GM18873 (cell line): Measurements from ENCODE around the gene SBNO1.
"Not testable (repeated sequence)": the region's sequence is repeated elsewhere in the genome, so short reads cannot be mapped to it uniquely, and the experiment has no call there.

ENCODE experiments used
- ATAC-seq: cut with Tn5 transposase; IDR thresholded peaks from one replicate; pipeline ENCODE4 v1.9.1; 2021; ENCODE audit warnings: mild to moderate bottlenecking, moderate library complexity, moderate number of reproducible peaks; ENCODE audit not compliant: unreplicated experiment, low FRiP score

The SBNO1 gene

DNA sequence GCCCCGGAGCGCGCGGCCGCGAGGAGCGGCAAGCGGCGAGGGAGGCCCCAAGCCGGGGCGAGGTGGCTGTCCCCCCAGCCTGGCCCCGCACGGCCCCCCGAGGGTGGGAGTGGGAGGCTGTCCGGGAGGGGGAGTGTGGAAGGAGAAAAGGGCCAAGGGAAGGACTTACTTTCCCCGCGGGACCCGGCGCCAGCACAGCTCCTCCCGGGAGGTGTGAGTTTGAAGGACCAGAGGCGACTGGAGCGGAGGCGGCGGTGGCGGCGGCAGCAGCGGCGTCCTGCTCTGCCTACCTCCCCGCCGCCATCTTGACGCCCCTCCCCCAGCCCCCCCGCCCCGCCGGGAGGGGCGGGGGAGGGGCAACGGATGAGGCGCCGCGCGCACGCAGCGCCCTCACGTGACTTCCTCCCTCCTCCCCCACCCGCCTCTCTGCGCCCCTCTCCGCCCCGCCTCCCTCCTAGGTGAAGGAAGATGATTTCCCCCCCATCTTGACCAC lies at the start of gene SBNO1:
Gene SBNO1 (minus strand): TSS at position 316 of the 493 bp plus-strand sequence. CDS start 14,406 bp downstream, outside the sequence.
- peak; percentile 0 for ATAC-seq

DNA sequence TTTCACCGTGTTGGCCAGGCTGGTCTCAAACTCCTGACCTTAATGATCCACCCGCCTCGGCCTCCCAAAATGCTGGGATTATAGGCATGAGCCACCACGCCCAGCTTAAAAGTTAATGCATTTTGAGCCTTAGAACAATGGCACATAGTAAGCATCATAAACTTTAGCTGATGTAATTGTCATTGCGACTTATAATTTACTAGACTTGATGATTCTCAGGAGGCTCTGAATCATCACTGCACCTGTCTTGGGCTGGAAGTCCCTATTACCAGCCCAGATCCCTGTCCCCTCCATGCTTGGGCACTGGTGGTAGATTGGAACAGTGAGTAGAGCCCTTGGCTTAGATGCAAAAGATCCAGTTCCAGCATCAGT lies 45.4 kb upstream of the SBNO1 start:
- ATAC-seq: no peak

DNA sequence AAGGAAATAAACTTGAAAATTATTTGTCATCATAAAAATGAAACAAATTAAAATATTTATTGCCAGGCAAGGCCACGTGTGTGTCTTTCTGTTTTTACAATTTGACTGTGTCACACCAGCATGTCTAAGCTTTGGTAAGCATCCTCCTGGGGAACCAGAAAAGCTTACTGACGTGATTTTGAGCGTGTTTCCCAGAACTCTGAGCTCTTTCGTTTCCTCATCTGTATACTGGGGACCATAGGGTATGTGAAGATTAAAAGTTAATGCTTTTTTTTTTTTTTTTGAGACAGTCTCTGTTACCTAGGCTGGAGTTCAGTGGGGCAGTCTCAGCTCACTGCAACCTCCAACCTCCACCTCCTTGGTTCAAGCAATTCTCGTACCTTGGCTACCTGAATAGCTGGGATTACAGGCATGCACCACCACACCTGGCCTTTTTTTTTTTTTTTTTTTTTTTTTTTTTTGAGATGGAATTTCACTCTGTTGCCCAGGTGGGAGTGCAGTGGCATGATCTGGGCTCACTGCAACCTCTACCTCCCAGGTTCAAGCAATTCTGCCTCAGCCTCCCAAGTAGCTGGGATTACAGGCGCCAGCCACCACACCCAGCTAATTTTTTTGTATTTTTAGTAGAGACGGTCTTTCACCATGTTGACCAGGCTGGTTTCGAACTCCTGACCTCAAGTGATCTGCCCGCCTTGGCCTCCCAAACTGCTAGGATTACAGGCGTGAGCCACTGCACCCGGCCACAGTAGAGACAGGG lies 44.8 kb upstream of the SBNO1 start:
- not testable (repeated sequence) for ATAC-seq

DNA sequence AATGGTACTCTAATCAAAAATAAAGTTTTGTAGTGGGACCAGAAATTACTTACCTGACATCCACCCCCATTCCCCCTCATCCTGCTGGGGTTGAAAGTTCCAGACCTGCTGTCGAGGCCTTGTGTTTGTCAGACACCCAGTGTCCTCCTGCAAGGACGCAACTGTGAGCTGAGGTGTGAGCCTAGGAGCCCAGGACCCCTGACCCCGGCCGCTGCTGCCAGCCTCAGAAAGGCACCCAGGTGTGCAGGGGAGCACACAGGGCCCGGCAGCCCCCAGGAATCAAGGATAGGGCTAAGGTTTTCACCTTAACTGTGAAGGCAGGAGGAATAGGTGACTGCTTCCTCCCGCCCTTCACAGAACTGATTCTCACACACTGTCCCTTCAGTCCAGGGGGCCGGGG lies 44.0 kb upstream of the SBNO1 start:
- ATAC-seq: not testable (repeated sequence)

DNA sequence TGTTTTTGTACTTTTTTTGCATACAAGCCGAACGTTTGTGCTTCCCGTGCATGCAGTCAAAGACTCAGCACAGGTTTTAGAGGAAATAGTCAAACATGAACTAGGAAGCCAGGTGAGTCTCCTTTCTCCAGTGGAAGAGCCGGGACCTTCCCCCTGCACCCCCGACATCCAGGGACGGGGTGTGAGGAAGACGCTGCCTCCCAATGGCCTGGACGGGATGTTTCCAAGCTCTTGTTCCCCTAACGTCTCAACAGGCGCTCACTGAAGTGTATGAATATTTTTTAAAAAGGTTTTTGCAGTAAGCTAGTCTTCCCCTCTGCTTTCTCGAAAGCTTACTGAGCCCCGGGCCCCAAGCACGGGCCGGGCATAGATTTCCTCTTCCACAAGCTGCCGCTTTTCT lies 43.3 kb upstream of the SBNO1 start:
- ATAC-seq: not testable (repeated sequence)

DNA sequence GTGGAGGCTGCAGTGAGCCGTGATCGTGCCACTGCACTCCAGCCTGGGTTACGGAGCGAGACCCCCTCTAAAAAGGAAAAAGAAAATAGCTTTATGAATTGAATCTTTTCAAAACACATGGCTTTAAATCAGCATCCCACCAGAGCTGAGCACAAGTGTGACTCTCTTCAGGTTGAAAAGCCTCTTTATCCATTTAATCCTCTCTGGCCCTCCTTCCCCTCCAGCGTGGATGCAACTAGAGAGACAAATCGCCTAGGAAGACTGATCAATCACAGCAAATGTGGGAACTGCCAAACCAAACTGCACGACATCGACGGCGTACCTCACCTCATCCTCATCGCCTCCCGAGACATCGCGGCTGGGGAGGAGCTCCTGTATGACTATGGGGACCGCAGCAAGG lies 42.6 kb upstream of the SBNO1 start:
- not testable (repeated sequence) for ATAC-seq

DNA sequence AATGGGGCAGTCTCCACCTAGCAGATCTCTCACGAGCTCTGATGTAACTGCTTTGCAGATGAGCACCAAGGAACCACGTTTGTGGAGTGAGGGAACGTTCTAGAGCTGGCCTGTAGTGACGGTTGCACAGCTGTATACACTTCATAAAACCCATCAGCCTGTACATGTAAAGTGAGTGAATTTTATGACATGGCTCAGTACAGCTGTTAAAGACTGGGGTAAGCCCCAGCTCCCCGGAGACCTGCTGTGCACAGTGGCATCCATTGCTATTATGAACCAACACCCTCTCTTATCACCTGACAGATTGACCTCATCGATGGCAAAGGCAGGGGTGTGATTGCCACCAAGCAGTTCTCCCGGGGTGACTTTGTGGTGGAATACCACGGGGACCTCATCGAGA lies 39.9 kb upstream of the SBNO1 start:
- ATAC-seq: no peak

DNA sequence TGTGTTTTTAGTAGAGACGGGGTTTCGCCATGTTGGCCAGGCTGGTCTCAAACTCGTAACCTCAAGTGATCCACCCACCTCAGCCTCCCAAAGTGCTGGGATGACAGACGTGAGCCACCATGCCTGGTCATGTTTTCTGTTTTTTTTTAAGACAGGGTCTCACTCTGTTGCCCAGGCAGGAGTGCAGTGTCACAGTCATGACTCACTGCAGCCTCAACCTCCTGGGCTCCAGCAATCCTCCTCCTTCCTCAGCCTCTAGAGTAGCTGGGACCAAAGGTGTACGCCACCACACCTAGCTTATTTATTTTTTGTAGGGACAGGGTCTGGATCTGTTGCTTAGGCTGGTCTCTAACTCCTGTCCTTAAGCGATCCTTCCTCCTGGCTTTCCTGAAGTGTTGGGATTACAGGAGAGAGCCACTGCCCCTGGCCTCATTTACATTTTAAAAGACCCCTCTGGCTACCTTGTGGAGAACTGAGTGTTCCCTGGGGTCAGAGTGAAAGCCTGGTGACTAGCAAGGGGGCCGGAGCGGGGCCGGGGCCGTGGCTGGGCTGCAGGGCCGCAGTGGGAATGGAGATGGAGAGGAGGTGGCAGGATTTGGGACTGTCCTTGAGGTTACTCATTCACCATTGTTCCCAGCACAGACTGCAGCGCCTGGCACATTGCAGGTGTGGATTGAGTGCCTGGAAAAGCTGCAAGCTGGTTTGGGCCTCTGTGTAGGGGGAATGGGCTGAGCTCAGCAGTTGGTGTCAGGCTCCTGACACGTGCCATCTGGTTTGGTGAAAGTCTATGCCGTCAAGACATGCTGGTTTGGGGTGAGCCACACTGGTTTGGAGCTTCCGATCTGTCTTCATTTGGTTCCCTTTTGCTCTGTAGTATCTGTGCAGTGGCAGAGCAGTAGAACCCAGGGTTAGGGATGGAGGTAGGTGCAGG lies 37.4 kb upstream of the SBNO1 start:
- ATAC-seq: no peak

DNA sequence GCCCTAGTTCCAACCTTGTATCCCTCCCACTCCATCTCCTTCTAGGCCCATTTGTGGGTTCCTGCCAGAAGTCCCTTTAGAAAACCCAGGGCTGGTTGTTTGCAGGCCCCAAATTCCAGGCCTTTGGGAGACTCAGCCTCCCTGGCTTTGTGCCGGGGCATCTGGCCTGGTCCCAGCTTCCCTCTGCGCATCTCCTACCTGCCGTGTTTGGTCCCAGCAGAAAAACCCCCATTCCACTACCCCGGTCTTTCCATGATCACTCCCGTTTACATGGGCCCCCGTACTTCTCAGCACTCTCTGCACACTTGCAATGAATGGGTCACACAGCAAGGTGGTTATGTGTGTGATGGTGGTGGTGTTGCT lies 34.6 kb upstream of the SBNO1 start:
- no peak for ATAC-seq

DNA sequence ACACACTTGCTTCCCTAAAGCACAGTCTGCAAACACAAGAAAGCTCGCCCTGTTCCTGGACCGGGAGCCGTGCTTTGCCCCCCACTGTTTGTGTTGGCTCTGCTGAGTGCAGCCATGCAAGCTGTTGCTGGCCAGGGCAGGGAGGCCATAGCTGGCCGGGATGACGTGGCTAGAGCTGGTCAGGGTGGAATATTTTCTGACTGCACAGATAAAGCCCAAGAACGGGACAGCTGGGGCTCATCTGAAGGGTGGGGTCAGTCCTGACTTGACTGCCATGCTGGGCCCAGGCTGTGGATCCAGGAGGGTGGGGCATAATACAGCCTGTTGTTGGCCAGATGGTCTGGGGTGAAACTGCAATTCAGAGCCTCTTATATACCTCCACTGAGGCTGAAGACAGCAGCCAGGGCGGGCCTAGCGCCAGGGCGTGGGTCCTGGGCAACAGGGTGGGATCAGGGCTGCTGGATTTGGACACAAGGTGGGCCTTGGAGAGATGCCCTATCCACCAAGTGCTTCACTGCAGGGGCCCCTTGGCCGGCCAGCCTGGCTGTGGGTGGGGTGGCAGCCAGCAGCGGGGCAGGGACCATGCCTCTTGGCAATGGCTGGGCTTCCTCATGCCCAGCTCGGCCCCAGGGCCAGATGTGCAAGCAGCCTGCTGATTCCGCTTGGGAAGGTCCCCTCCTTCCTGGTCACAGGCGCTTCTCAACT lies 34.1 kb upstream of the SBNO1 start:
- ATAC-seq: no peak

DNA sequence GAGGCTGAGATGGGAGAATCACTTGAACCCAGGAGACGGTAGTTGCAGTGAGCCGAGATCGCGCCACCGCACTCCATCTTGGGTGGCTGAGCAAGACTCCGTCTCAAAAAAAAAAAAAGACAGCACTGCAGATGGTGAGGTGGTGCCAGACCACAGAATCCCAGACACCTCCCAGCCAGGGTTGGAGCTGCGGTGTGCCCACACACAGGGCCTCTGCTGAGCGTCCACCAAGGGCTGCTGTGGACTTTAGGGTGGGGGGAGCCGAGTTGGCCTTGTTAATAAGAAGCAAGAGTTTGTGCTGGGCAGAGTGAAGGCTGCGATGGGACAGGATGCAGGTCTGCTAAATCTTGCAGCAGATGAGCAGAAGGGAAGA lies 33.5 kb upstream of the SBNO1 start:
- ATAC-seq: no peak

DNA sequence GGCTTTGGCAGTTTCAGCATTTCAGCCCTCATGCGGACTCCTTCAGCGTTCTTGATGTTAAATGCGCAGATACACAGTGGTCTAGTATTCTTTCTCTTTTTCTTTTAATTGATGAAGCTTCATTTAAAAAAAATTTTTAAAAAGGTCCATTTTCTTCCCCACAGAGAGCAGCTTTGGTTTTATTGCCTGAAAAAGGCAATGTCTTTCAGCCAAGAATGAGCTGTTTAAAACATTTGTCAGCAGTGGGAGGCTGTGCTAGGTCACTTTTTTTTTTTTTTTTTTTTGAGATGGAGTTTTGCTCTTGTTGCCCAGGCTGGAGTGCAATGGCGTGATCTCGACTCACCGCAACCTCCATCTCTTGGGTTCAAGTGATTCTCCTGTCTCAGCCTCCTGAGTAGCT lies 32.8 kb upstream of the SBNO1 start:
- ATAC-seq: no peak

DNA sequence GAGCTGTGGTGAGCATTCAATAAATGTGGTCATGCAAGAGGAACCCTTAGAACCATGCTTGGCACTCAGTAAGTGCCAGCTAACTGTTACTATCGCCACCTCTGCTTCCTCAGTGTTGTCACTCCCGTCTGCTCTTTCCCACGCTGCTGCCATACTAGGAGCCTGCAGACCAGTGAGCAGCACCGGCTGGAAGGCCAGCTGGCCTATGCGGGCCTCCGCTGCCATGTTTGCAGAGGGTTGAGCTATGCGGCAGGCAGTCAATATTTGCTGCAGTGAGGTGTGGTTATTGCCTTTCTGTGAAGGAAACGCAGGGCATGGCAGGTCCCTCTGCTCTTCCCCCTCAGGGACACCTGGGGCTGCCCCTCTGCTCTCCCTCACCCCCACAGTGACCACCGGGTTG lies 32.3 kb upstream of the SBNO1 start:
- no peak for ATAC-seq

DNA sequence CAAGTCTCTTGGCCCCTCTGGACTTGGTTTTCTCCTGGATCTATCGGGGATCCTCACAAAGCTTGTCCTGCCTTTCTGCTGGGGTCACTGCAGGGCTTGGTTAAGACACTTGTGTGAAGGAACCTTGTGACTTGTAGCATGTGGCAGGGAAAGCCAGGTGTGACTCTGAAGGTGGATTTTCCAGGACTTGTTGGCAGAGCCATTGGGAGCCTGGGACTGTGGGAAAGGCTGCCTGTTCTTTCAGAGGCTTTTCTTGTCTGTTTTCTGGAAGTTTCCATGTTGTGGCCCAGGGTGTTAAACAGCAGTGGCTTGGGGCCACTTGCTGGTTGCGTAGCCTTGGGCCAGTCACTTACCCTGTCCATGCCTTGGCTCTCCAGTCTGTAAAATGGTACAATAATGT lies 31.9 kb upstream of the SBNO1 start:
- ATAC-seq: no peak

DNA sequence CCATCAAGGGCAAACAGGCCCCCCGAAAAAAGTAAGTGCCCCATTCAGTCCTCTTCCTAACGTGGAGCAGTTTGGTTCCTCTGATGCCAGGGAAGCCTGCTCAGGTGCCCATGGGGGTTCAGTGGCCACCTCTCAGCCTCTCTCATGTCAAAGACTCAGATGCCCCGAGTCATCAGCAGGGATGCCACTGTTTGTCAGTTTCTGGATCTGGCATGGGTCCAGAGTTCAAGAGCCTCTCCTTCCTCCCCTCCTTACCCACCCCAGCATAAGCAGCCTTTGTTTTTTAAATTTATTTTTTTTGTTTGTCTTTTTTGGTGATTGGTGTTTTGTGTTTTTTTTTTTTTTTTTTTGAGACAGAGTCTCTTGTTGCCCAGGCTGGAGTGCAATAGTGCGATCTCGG lies 30.6 kb upstream of the SBNO1 start:
- no peak for ATAC-seq

DNA sequence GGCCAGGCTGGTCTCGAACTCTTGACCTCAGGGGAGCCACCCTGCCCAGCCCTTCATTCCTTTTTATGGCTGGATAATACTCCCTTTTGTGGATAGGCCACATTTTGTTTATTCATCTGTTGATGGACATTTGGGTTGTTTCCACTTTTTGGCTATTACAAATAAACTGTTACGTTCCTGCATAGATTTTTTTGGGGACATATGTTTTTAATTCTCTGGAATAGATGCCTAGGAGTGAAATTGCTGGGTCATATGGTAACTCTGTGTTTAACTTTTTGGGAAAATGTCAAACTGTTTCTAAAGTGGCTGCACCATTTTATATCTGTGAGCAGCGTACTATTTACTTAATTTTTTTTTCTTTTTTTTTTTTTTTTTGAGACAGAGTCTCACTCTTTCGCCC lies 29.1 kb upstream of the SBNO1 start:
- ATAC-seq: no peak

DNA sequence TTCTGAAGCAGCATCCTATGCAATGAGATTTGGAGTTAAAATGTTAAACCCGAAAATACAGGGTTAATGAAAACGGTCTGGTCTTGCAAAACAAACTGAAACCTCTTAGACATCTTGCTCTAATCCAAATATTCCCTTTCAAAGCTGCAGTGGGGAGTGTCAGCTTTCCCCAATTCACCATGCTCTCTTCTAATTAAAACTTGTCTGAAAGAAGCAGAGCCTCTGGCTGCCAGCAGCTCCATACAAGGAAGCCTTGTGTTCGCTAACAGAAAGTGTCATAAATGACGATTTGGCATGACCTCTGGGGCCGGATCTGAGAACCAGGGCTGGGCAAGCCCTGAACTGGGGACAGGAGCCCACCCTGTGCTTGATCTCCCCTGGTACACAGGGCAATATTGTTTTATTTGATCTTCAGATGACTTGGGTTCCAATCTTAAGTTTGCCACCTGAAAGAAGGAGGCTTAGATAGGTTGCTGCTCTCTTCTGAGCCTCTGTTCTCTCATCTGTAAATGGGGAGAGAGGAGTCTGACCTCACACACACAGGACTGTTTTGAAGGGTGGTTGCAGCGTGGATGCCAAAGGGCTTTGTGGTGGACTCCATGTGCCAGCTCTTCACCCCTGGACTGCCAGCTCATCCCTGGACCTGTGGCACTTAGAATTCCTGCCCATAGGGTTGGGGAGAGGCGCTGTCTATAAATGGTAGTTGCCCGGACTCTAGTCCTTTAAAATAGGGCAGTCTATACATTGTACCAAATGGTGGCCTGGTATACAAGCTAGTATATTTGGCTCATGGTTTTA lies 27.1 kb upstream of the SBNO1 start:
- ATAC-seq: no peak

DNA sequence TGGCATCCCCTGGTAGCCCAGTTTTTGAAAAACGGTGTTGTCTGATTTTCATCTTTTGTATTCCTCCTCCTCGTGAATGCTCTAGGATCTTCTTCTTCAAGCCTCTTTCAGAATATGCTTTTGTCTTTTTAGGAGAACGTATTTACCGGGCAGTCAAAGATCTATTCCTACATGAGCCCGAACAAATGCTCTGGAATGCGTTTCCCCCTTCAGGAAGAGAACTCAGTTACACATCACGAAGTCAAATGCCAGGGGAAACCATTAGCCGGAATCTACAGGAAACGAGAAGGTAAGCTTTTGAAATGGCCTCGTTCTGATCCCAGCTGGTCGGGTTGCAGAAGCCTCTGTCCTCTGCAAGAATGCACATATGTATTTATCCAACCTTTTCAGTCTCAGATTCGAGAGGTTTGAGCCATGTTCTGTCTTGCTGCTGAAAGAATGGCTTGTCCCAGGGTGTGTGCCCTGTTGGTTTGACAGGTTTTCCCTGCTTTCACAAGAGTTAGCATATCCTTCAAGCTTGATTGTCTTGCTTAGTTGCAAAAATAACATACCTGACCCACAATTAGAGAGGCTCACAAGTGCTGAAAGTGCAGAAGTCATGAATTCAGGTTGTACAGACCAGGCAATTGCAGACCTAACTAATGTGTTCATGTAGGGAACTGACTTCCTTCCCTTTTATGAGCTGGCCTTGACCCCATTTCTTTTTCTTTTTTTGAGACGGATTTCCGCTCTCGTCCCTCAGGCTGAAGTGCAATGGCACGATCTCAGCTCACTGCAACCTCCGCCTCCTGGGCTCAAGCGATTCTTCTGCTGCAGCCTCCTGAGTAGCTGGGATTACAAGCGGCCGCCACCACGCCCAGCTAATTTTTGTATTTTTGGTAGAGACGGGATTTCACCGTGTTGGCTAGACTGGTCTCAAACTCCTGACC lies 26.1 kb upstream of the SBNO1 start:
- ATAC-seq: no peak
